H1 (cell line): Measurements from ENCODE around the gene TNS1. TPM values are rescaled to one million over a fixed set of nuclear protein-coding genes. Genes with fewer than 3 reads are reported as not detected.

ENCODE experiments used
- CTCF ChIA-PET: fragments of 300-600 bp; sonication (Branson Sonifier 250); formaldehyde crosslinking; loops from one replicate; lab custom pipeline; 2021; ENCODE audit not compliant: partially characterized antibody; lab: Charles Lee
- POLR2A ChIA-PET: fragments of 300-600 bp; sonication (Branson Sonifier 250); formaldehyde crosslinking; loops from one replicate; lab custom pipeline; 2021; ENCODE audit warnings: inconsistent platforms; ENCODE audit not compliant: partially characterized antibody; lab: Charles Lee
- DNase-seq, 2 experiments: peaks; one replicate each; pipeline versions ENCODE4 v3.0.0 to v3.0.0-alpha.2; 2010 to 2022; ENCODE audit warnings: low spot score in 2 of 2, low read depth in 1 of 2, mixed read lengths in 1 of 2
- FAIRE-seq: peaks from 2 replicates; lab custom pipeline; 2011; peaks lifted over from hg19 to GRCh38; lab: Jason Lieb, UNC
- H2AFZ ChIP-seq: 2 replicates; pipeline ENCODE4 v1.8.1; 2012; ENCODE audit warnings: low read length, inconsistent platforms
- H2AK5ac ChIP-seq: 2 replicates; pipeline ENCODE4 v1.6.1; 2013; ENCODE audit warnings: low read depth, low read length
- H2BK120ac ChIP-seq: replicated peaks from 2 replicates; pipeline ENCODE3; 2013; ENCODE audit warnings: low read depth, low read length, inconsistent platforms
- H2BK12ac ChIP-seq: 2 replicates; pipeline ENCODE4 v1.6.1; 2013; ENCODE audit warnings: low read depth, low read length
- H2BK15ac ChIP-seq: 2 replicates; pipeline ENCODE4 v1.6.1; 2013; ENCODE audit warnings: low read length
- H2BK20ac ChIP-seq: 2 replicates; pipeline ENCODE4 v1.6.1; 2013; ENCODE audit warnings: low read length
- H2BK5ac ChIP-seq: 2 replicates; pipeline ENCODE4 v1.6.1; 2013; ENCODE audit warnings: low read depth, low read length
- H3K14ac ChIP-seq: 2 replicates; pipeline ENCODE4 v1.6.1; 2013; ENCODE audit warnings: inconsistent platforms; ENCODE audit not compliant: insufficient read length
- H3K18ac ChIP-seq: 2 replicates; pipeline ENCODE4 v1.6.1; 2013; ENCODE audit warnings: low read length; ENCODE audit errors: extremely low read depth
- H3K23ac ChIP-seq: 2 replicates; pipeline ENCODE4 v1.6.1; 2013; ENCODE audit warnings: inconsistent platforms; ENCODE audit not compliant: insufficient read length
- H3K23me2 ChIP-seq: 2 replicates; pipeline ENCODE4 v1.6.1; 2013; ENCODE audit warnings: low read depth, low read length
- H3K27ac ChIP-seq: 2 replicates; pipeline ENCODE4 v1.6.1; 2011; ENCODE audit warnings: low read depth, low read length, inconsistent platforms
- H3K27me3 ChIP-seq, 4 experiments: replicated peaks in 1 of 4; 1 replicate in 1 of 4; 2 replicates in 3 of 4; pipeline versions ENCODE4 v1.6.1 to v1.8.1; 2011 to 2013; ENCODE audit warnings: low read length in 3 of 4, mild to moderate bottlenecking in 3 of 4, inconsistent platforms in 2 of 4, mixed read lengths in 2 of 4, moderate library complexity in 1 of 4; ENCODE audit not compliant: control insufficient read depth in 3 of 4, insufficient read depth in 3 of 4; ENCODE audit errors: extremely low read depth in 1 of 4
- H3K36me3 ChIP-seq, 4 experiments: 2 replicates each; pipeline versions ENCODE4 v1.6.1 to v1.8.1; 2011 to 2013; ENCODE audit warnings: mild to moderate bottlenecking in 4 of 4, low read length in 3 of 4, moderate library complexity in 2 of 4, control low read depth in 1 of 4, inconsistent platforms in 1 of 4; ENCODE audit not compliant: insufficient read depth in 4 of 4, control insufficient read depth in 2 of 4
- H3K4ac ChIP-seq: replicated peaks from 2 replicates; pipeline ENCODE3; 2013; ENCODE audit warnings: low read length, low read depth, mixed read lengths, inconsistent platforms; ENCODE audit not compliant: insufficient read length
- H3K4me1 ChIP-seq, 4 experiments: replicated peaks in 1 of 4; 1 replicate in 1 of 4; 2 replicates in 3 of 4; pipeline versions ENCODE4 v1.6.1 to v1.8.1; 2011 to 2013; ENCODE audit warnings: low read length in 3 of 4, inconsistent platforms in 2 of 4, mixed read lengths in 1 of 4; ENCODE audit not compliant: insufficient read depth in 4 of 4, control insufficient read depth in 3 of 4
- H3K4me2 ChIP-seq, 2 experiments: 2 replicates each; pipeline versions ENCODE4 v1.6.1 to v1.8.1; 2011 to 2013; ENCODE audit warnings: low read depth in 2 of 2, low read length in 2 of 2, control low read depth in 1 of 2, inconsistent platforms in 1 of 2, mild to moderate bottlenecking in 1 of 2; ENCODE audit not compliant: insufficient read depth in 1 of 2
- H3K4me3 ChIP-seq, 4 experiments: fragments of 200-600, 300-600 bp in 1 of 4; sonication (generic), shearing (Covaris generic), sonication (Bioruptor Twin) in 1 of 4; 2 replicates each; pipeline versions ENCODE4 v1.5.1 to v1.8.1; 2011 to 2016; ENCODE audit warnings: low read length in 4 of 4, low read depth in 3 of 4, control low read depth in 2 of 4, inconsistent platforms in 2 of 4, mild to moderate bottlenecking in 2 of 4, mixed read lengths in 1 of 4, moderate library complexity in 1 of 4; ENCODE audit not compliant: insufficient read depth in 2 of 4; ENCODE audit errors: extremely low read depth in 1 of 4
- H3K56ac ChIP-seq: replicated peaks from 2 replicates; pipeline ENCODE3; 2013; ENCODE audit warnings: low read depth, mild to moderate bottlenecking, mixed read lengths, low read length, inconsistent platforms; ENCODE audit not compliant: insufficient read length
- H3K79me1 ChIP-seq: 2 replicates; pipeline ENCODE4 v1.6.1; 2013; ENCODE audit warnings: low read depth, low read length, control low read depth
- H3K79me2 ChIP-seq, 2 experiments: 2 replicates each; pipeline versions ENCODE4 v1.6.1 to v1.8.1; 2012 to 2013; ENCODE audit warnings: low read length in 2 of 2, mild to moderate bottlenecking in 2 of 2, inconsistent platforms in 1 of 2; ENCODE audit not compliant: insufficient read depth in 2 of 2, control insufficient read depth in 1 of 2
- H3K9ac ChIP-seq, 4 experiments: replicated peaks in 1 of 4; 1 replicate in 1 of 4; 2 replicates in 3 of 4; pipeline versions ENCODE4 v1.6.1 to v1.8.1; 2011 to 2013; ENCODE audit warnings: low read depth in 3 of 4, low read length in 3 of 4, control low read depth in 2 of 4, mild to moderate bottlenecking in 2 of 4, moderate library complexity in 2 of 4, inconsistent platforms in 1 of 4; ENCODE audit errors: extremely low read depth in 1 of 4
- H3K9me3 ChIP-seq, 2 experiments: 2 replicates each; pipeline versions ENCODE4 v1.6.1 to v1.8.1; 2012 to 2013; ENCODE audit warnings: mild to moderate bottlenecking in 2 of 2, moderate library complexity in 2 of 2, control low read depth in 1 of 2, inconsistent platforms in 1 of 2, low read depth in 1 of 2, low read length in 1 of 2, mixed read lengths in 1 of 2; ENCODE audit not compliant: insufficient read depth in 2 of 2
- H4K20me1 ChIP-seq, 2 experiments: replicated peaks in 1 of 2; 2 replicates each; pipeline versions ENCODE3 to v1.8.1; 2011 to 2013; ENCODE audit warnings: inconsistent platforms in 2 of 2, low read length in 2 of 2, mild to moderate bottlenecking in 1 of 2; ENCODE audit not compliant: insufficient read depth in 2 of 2, control insufficient read depth in 1 of 2
- H4K5ac ChIP-seq: 2 replicates; pipeline ENCODE4 v1.6.1; 2013; ENCODE audit warnings: low read length, low read depth, mixed read lengths, inconsistent platforms; ENCODE audit not compliant: insufficient read length
- H4K8ac ChIP-seq: 2 replicates; pipeline ENCODE4 v1.8.0; 2013; ENCODE audit warnings: mild to moderate bottlenecking, moderate library complexity, low read length, inconsistent platforms; ENCODE audit not compliant: insufficient read depth; ENCODE audit errors: extremely low read depth
- H4K91ac ChIP-seq: replicated peaks from 2 replicates; pipeline ENCODE3; 2013; ENCODE audit warnings: low read length, mixed read lengths, inconsistent platforms; ENCODE audit not compliant: insufficient read length
- ASH2L ChIP-seq: fragments of 200-600, 300-600 bp; sonication (generic); IDR thresholded peaks from one replicate; pipeline ENCODE4 v1.7.1; 2017; ENCODE audit warnings: low read length
- SP4 ChIP-seq: IDR thresholded peaks from 2 replicates; pipeline ENCODE4 v1.6.1; 2012; ENCODE audit warnings: low read length, inconsistent platforms
- SRF ChIP-seq: IDR thresholded peaks from 2 replicates; pipeline ENCODE4 v1.6.1; 2011; ENCODE audit warnings: mild to moderate bottlenecking, low read depth, low read length, moderate library complexity
- TAF7 ChIP-seq: optimal IDR thresholded peaks from 2 replicates; pipeline ENCODE3; 2011; ENCODE audit warnings: low read depth, mild to moderate bottlenecking, inconsistent platforms, low read length, moderate library complexity, borderline replicate concordance
- WGBS, 2 experiments: shearing (Covaris generic) in 1 of 2; methylation state at CpG; one replicate each; pipeline versions ENCODE4 v1.1.6 to v1.1.7; 2013 to 2015; ENCODE audit warnings: low lambda C conversion rate in 2 of 2, mixed read lengths in 2 of 2, inconsistent platforms in 1 of 2, low coverage in 1 of 2, missing lambda C conversion rate in 1 of 2; ENCODE audit not compliant: insufficient replicate concordance in 2 of 2, insufficient coverage in 1 of 2, insufficient read length in 1 of 2; ENCODE audit errors: extremely low coverage in 1 of 2, missing lambda C conversion rate in 1 of 2; 5-methylcytosine and 5-hydroxymethylcytosine counted together
- polyA plus RNA-seq, 7 experiments: library from polyadenylated mRNA; depleted of rRNA in 3 of 7; stranded (reverse) in 5 of 7; unstranded in 2 of 7; fragments of >200 nt in 5 of 7; fragments of 200-250 nt in 2 of 7; gene quantifications; 1 replicate in 5 of 7; 2 replicates in 1 of 7; 4 replicates in 1 of 7; pipeline versions ENCODE4 v1.2.1 to v1.2.3, GENCODE V29; 2011 to 2013; ENCODE audit warnings: missing spikeins in 2 of 7, mixed read lengths in 2 of 7
- total RNA-seq: library from RNA; stranded (reverse); fragmentation: NEBNext Ultra II Directional; extraction: Animal tissue kit (Norgen Biotek cat#: 25700); gene quantifications from 2 replicates; pipeline ENCODE4 v1.2.1, GENCODE V29; 2021
- TF ChIP-seq, protein P1 (sequence below): IDR thresholded peaks from 2 replicates; pipeline ENCODE4 v1.6.1; 2012; ENCODE audit warnings: inconsistent platforms

The TNS1 gene
- total and polyA plus RNA-seq, 2 of the 8 experiments (the other 6 are each of a cell fraction or from before 2014, with no cell fraction given): 1.5 to 5.1 TPM

DNA sequence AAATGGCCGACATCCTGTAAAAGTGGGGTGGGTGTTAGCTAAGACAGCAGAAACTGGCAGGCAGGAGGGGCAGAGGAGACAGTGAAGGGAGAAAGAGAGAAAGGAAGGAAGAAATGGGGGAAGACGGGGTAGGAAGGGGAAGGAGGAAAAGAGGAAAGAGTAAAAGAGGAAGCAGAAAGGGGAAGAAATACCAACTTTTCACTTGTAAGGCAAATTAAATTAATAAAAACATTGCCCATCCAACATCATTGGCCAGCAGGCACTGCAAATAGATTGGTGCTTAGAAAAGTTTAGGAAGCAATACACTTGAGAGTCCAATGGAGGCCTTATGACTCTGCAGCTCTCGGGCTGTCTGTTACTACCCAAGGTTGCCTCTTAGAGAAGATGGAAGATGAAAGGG is 116.7 kb downstream of the TNS1 start:
- no peak overlapping the region for H4K5ac ChIP-seq
- ChIA-PET CTCF (interaction anchor here (0.8 to 19.5 kb wide), 36 partner anchors 9 to 189 kb away, joined by 3 to 759 read pairs (median 6); no protein-coding TSS in a partner anchor), POLR2A (interaction anchor here (1.2 to 1.3 kb wide), 2 partner anchors 9 to 97 kb away, joined by 3 to 5 read pairs; no protein-coding TSS in a partner anchor)
- no peak overlapping the region for H2BK15ac ChIP-seq
- TF ChIP-seq SP4 (no peak), SRF (no peak), ASH2L (no peak), TAF7 (no peak)
- TF ChIP-seq, protein P1, sequence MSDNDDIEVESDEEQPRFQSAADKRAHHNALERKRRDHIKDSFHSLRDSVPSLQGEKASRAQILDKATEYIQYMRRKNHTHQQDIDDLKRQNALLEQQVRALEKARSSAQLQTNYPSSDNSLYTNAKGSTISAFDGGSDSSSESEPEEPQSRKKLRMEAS: no peak
- no peak overlapping the region for H3K23ac ChIP-seq
- no peak overlapping the region for H3K56ac ChIP-seq
- peaks cover 3% of the 10 kb centered on the region; the same call in 1 of the 2 replicates for H3K23me2 ChIP-seq
- FAIRE-seq: no peak
- no peak overlapping the region for H2BK5ac ChIP-seq
- H3K14ac ChIP-seq: no peak overlapping the region
- H4K20me1 ChIP-seq: no peaks in the 10 kb centered on the region
- WGBS, 2 experiments: 86 to 100% methylated on average over 1 to 3 of the region's 3 CpGs
- no peaks in the 10 kb centered on the region for H3K79me2 ChIP-seq
- H3K36me3 ChIP-seq: no peaks in the 10 kb centered on the region
- no peak overlapping the region for H3K4me3 ChIP-seq
- no peaks in the 10 kb centered on the region; a peak in 2 of 7 replicates for H3K4me1 ChIP-seq
- no peaks in the 10 kb centered on the region for H3K27me3 ChIP-seq
- H3K18ac ChIP-seq: no peak overlapping the region
- no peak for DNase-seq
- no peaks in the 10 kb centered on the region for H3K9me3 ChIP-seq
- no peak overlapping the region for H3K27ac ChIP-seq
- H2AFZ ChIP-seq: no peak overlapping the region
- H3K79me1 ChIP-seq: no peaks in the 10 kb centered on the region
- H2BK12ac ChIP-seq: no peak overlapping the region
- no peak overlapping the region for H4K91ac ChIP-seq
- H2AK5ac ChIP-seq: no peak overlapping the region
- H3K9ac ChIP-seq: no peak overlapping the region
- no peak overlapping the region for H3K4ac ChIP-seq
- no peak overlapping the region for H4K8ac ChIP-seq
- no peak overlapping the region for H3K4me2 ChIP-seq
- no peak overlapping the region for H2BK120ac ChIP-seq
- H2BK20ac ChIP-seq: no peak overlapping the region
